LNCaP clone FGC (cell line): Measurements from ENCODE around the gene BIRC2.

Source experiments
- DNase-seq: peaks from one replicate; pipeline ENCODE4 v3.0.0-alpha.2; 2011; ENCODE audit warnings: low read depth
- H3K4me3 ChIP-seq: 2 replicates; pipeline ENCODE4 v1.5.1; 2011; ENCODE audit warnings: mild to moderate bottlenecking, low read depth, low read length, control low read depth
- CTCF ChIP-seq: IDR thresholded peaks from 2 replicates; pipeline ENCODE4 v1.5.1; 2012; ENCODE audit warnings: mild to moderate bottlenecking; ENCODE audit not compliant: control insufficient read depth, insufficient read depth; ENCODE audit errors: extremely low read depth

The BIRC2 gene

GRCh38 chr11:102399189-102399588 lies 52.2 kb downstream of the BIRC2 start:
- no peak for DNase-seq
- TF ChIP-seq CTCF = no peak
- no peak overlapping the region for H3K4me3 ChIP-seq

GRCh38 chr11:102400603-102401002 lies 53.6 kb downstream of the BIRC2 start:
- no peak for TF ChIP-seq CTCF
- DNase-seq = no peak
- H3K4me3 ChIP-seq = no peak overlapping the region

DNA sequence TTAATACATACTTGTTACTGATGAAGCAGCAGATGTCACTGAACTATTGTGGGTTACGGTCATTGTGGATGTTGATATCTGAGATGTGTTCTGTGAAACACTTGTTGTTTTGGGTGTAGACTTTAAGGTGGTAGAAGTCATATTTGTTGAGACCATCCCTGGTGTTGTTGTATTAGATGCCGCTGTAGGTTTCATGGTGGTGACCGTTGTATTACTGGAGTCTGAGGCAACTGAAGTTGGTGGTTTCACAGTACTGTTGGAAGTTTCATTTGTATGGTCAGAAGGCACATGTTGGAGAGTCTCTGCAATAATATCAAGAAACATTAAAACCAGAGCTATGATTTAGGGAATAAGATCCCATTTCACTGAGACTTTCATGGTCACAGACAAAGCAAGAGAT lies 54.9 kb downstream of the BIRC2 start:
- no peak for TF ChIP-seq CTCF
- DNase-seq = no peak
- no peak overlapping the region for H3K4me3 ChIP-seq

DNA sequence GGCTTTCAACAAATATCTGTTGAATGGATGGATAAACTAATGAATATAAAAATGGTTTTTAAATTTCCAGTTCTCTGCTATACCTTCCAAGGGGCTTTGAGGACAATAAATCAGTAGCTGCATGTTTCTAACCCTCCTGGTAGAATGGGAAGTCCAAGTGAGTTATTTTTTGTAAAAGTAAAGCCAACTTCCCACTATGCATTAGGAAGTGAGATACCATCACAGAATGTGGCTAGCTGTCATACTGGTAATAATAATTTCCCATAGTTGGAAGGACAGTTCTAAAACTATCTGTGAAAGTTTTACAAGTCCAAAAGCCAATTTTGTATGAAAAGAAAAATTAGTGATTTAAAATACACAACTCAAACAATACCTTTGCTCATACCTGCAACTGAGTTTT lies 55.5 kb downstream of the BIRC2 start:
- DNase-seq = no peak
- no peak for TF ChIP-seq CTCF
- H3K4me3 ChIP-seq = no peak overlapping the region

DNA sequence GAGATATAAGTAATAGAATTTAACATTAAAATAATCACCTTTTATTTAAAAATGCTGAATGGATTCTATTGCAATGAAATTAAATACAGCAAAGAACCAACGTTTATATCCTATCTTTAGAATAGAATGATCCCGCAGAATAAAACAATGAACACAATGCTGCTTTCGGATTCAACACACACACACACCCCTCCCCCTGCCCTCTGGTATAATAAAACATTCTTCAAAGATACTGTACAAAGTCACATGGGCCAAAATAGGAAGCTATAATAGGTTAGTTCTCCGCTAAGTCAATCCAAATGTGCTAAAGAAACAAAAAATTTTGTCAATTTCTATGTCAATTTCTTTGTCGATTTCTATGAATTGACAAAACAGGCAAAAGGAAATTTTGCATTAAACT lies 58.5 kb downstream of the BIRC2 start:
- no peak for DNase-seq
- TF ChIP-seq CTCF = no peak
- no peak overlapping the region for H3K4me3 ChIP-seq

DNA sequence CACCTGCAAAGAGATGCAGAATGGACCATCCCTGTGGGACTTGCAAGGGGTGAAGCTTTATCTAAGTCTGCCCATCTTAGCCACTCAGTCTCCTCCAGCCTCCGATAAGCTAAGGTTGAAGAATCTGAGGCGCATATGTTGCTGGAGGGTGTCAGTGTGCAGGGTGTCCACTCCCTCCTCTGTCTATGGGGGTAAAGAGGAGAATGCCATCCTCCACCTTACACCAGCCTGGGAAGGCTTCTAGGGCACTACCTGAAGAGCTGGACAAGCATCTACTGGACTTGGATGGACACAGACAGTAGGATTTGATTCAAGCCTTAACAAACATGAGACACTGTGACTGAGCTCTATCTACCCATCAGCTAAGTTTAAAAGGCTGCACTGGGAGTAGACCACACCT lies 59.1 kb downstream of the BIRC2 start:
- no peak for DNase-seq
- no peak for TF ChIP-seq CTCF
- no peak overlapping the region for H3K4me3 ChIP-seq

DNA sequence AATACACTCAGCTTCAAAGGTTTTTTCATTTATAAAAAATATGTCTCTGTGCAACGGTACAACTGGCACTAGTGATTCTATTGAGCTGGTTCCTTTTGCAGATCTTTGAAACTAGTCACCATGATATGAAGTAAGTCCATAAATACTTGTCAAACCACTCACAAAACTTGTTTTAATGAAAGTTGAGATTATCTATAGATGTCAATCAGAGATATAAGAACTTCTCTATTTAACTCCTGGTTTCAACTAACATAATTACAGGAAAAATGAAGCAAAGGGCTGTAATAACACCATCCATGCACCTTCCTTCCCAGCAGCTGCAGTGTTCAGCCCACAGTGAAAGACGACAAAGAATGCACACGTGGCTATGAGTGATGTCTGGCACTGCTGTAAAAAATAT lies 60.9 kb downstream of the BIRC2 start:
- no peak overlapping the region for H3K4me3 ChIP-seq
- no peak for DNase-seq
- no peak for TF ChIP-seq CTCF
